T-cell (primary cell): ENCODE results near the gene LRRC34. TPM values are rescaled to one million over a fixed set of nuclear protein-coding genes. Genes with fewer than 3 reads are reported as not detected.

ENCODE experiments used
- ATAC-seq, 4 experiments: fragments of 200-7000 bp in 3 of 4; fragments of 150-1000 bp in 1 of 4; cut with Tn5 transposase; replicated peaks in 1 of 4; 1 replicate in 3 of 4; 2 replicates in 1 of 4; pipeline ENCODE4 v1.10.0; 2021; ENCODE audit warnings: moderate library complexity in 3 of 4, mild to moderate bottlenecking in 2 of 4, moderate number of reproducible peaks in 1 of 4
- CTCF ChIA-PET, 2 donors: fragments of 300-600 bp; sonication (Branson Sonifier 250); formaldehyde crosslinking; loops; one replicate each; lab custom pipeline; 2022; ENCODE audit warnings: antibody characterized with exemption in 2 of 2; lab: Charles Lee
- POLR2A ChIA-PET, 2 donors: fragments of 300-600 bp; sonication (Branson Sonifier 250); formaldehyde crosslinking; loops; one replicate each; lab custom pipeline; 2022; ENCODE audit warnings: antibody characterized with exemption in 2 of 2; lab: Charles Lee
- DNase-seq, 35 experiments: peaks; one replicate each; pipeline versions ENCODE4 v3.0.0 to v3.0.0-alpha.2; 2013 to 2023
- H3K27ac ChIP-seq: one replicate; pipeline ENCODE4 v1.5.1; 2013; ENCODE audit warnings: low read length
- H3K27me3 ChIP-seq, 2 experiments: replicated peaks in 1 of 2; 1 replicate in 1 of 2; 2 replicates in 1 of 2; pipeline versions ENCODE4 v1.6.1 to v1.7.0; 2013; ENCODE audit warnings: low read length in 1 of 2, mixed read lengths in 1 of 2; ENCODE audit not compliant: control insufficient read depth in 2 of 2, insufficient read depth in 2 of 2; ENCODE audit errors: extremely low read depth in 1 of 2
- H3K36me3 ChIP-seq, 2 donors: 1 replicate in 1 of 2; 2 replicates in 1 of 2; pipeline versions ENCODE4 v1.6.1 to v1.7.0; 2013; ENCODE audit warnings: low read length in 1 of 2; ENCODE audit not compliant: control insufficient read depth in 2 of 2, insufficient read depth in 1 of 2; ENCODE audit errors: extremely low read depth in 1 of 2
- H3K4me1 ChIP-seq, 2 experiments: 1 replicate in 1 of 2; 2 replicates in 1 of 2; pipeline versions ENCODE4 v1.6.1 to v1.7.0; 2013; ENCODE audit warnings: low read length in 2 of 2, mixed read lengths in 1 of 2; ENCODE audit not compliant: insufficient read depth in 2 of 2, control insufficient read depth in 1 of 2; ENCODE audit errors: extremely low read depth in 1 of 2
- H3K4me3 ChIP-seq, 2 donors: 1 replicate in 1 of 2; 2 replicates in 1 of 2; pipeline versions ENCODE4 v1.5.1 to v1.7.0; 2013; ENCODE audit warnings: mild to moderate bottlenecking in 2 of 2, low read length in 1 of 2, moderate library complexity in 1 of 2; ENCODE audit not compliant: control insufficient read depth in 1 of 2; ENCODE audit errors: extremely low read depth in 1 of 2
- H3K9me3 ChIP-seq: 2 replicates; pipeline ENCODE4 v1.7.0; 2013
- H3K27ac Mint-ChIP-seq, 2 donors: one replicate each; pipeline ENCODE4 v1.8.0; 2020 to 2021; ENCODE audit warnings: mild to moderate bottlenecking in 2 of 2, mixed read lengths in 2 of 2
- H3K27me3 Mint-ChIP-seq, 2 donors: one replicate each; pipeline ENCODE4 v1.8.0; 2021 to 2022; ENCODE audit warnings: mixed read lengths in 2 of 2
- H3K36me3 Mint-ChIP-seq: one replicate; pipeline ENCODE4 v1.8.0; 2021; ENCODE audit warnings: mixed read lengths
- H3K4me1 Mint-ChIP-seq, 3 donors: one replicate each; pipeline ENCODE4 v1.8.0; 2020 to 2022; ENCODE audit warnings: mixed read lengths in 3 of 3, mild to moderate bottlenecking in 1 of 3
- H3K4me3 Mint-ChIP-seq, 3 donors: one replicate each; pipeline ENCODE4 v1.8.0; 2020 to 2022; ENCODE audit warnings: mild to moderate bottlenecking in 3 of 3, mixed read lengths in 3 of 3, moderate library complexity in 3 of 3
- H3K9me3 Mint-ChIP-seq, 3 donors: one replicate each; pipeline ENCODE4 v1.8.0; 2020 to 2022; ENCODE audit warnings: mixed read lengths in 3 of 3
- WGBS: methylation state at CpG from one replicate; pipeline ENCODE4 v1.1.5; 2013; ENCODE audit warnings: missing lambda C conversion rate; ENCODE audit not compliant: insufficient coverage; 5-methylcytosine and 5-hydroxymethylcytosine counted together
- total RNA-seq, 35 experiments: library from RNA in 6 of 35; stranded (reverse) in 6 of 35; fragments of 120-200 nt in 1 of 35; gene quantifications; one replicate each; pipeline versions ENCODE4 v1.2.1 to v1.2.4 and lab custom pipeline; 2013 to 2026

LRRC34 gene
- total RNA-seq, 5 donors from 2014 or later (not counting 1 experiment from before 2014, with no cell fraction given), result 0.28 to 1.6 (median 0.92) TPM

- DNase-seq (no peak), ATAC-seq (no peak)
- no peaks in the 10 kb centered on the region for H3K36me3 Mint-ChIP-seq
- peaks cover 2 to 8% of the 10 kb centered on the region in 2 donors for H3K27me3 Mint-ChIP-seq
- Histone ChIP-seq H3K4me3 (no peak overlapping the region), H3K27ac (no peak overlapping the region), H3K9me3 (no peaks in the 10 kb centered on the region), H3K36me3 (no peaks in the 10 kb centered on the region), H3K4me1 (no peaks in the 10 kb centered on the region), H3K27me3 (peaks cover 0 to 1% of the 10 kb centered on the region in 2 experiments)
- ChIA-PET CTCF (no interaction called here), POLR2A (no interaction called here)
- H3K9me3 Mint-ChIP-seq, result no peaks in the 10 kb centered on the region
- no peak overlapping the region for H3K4me3 Mint-ChIP-seq
- no CpG with 5 or more reads among the region's 3 CpGs for WGBS
- peaks cover 0 to 2% (median 2%) of the 10 kb centered on the region in 3 donors for H3K4me1 Mint-ChIP-seq
- H3K27ac Mint-ChIP-seq, result no peak overlapping the region
These were observed 36.0 kb upstream of the LRRC34 start for GRCh38 chr3:169848741-169849140.

GRCh38 chr3:169847896-169848295 is 35.2 kb upstream of the LRRC34 start:
- Histone ChIP-seq H3K4me3 (no peak overlapping the region), H3K36me3 (no peaks in the 10 kb centered on the region), H3K9me3 (no peaks in the 10 kb centered on the region), H3K27ac (no peak overlapping the region), H3K27me3 (no peaks in the 10 kb centered on the region), H3K4me1 (no peaks in the 10 kb centered on the region)
- ChIA-PET CTCF (no interaction called here), POLR2A (no interaction called here)
- Mint-ChIP-seq H3K4me3 (no peak overlapping the region), H3K27me3 (peaks cover 1 to 8% of the 10 kb centered on the region in 2 donors), H3K27ac (no peak overlapping the region), H3K36me3 (no peaks in the 10 kb centered on the region), H3K4me1 (peaks cover 0 to 2% (median 2%) of the 10 kb centered on the region in 3 donors), H3K9me3 (no peaks in the 10 kb centered on the region)
- DNase-seq, result no peak
- ATAC-seq, result no peak
- 37% methylated on average over 2 of the region's 4 CpGs for WGBS

GRCh38 chr3:169846458-169847193 is 33.9 kb upstream of the LRRC34 start:
- POLR2A ChIA-PET, result no interaction called here
- Histone ChIP-seq H3K36me3 (no peaks in the 10 kb centered on the region), H3K27ac (no peak overlapping the region), H3K4me3 (no peak overlapping the region), H3K9me3 (no peaks in the 10 kb centered on the region), H3K27me3 (no peaks in the 10 kb centered on the region), H3K4me1 (no peaks in the 10 kb centered on the region)
- CTCF ChIA-PET, result no interaction called here
- Mint-ChIP-seq H3K9me3 (no peaks in the 10 kb centered on the region), H3K27me3 (peaks cover 0 to 8% of the 10 kb centered on the region in 2 donors), H3K4me1 (peaks cover 0 to 2% (median 2%) of the 10 kb centered on the region in 3 donors), H3K36me3 (no peaks in the 10 kb centered on the region), H3K27ac (no peak overlapping the region), H3K4me3 (no peak overlapping the region)
- WGBS, result 89% methylated on average over 5 of the region's 11 CpGs
- DNase-seq, result no peak
- ATAC-seq, result no peak

- DNase-seq, result no peak
- no peaks in the 10 kb centered on the region for H3K36me3 ChIP-seq
- no peak overlapping the region for H3K4me3 ChIP-seq
- Mint-ChIP-seq H3K9me3 (no peaks in the 10 kb centered on the region), H3K27ac (no peak overlapping the region), H3K27me3 (peaks cover 10 to 19% of the 10 kb centered on the region in 2 donors), H3K4me1 (peaks cover 0 to 4% (median 2%) of the 10 kb centered on the region in 3 donors), H3K36me3 (no peaks in the 10 kb centered on the region), H3K4me3 (no peak overlapping the region)
- no peak overlapping the region for H3K27ac ChIP-seq
- ChIA-PET CTCF (no interaction called here), POLR2A (no interaction called here)
- 56% methylated on average over 2 of the region's 3 CpGs for whole genome bisulfite sequencing
- H3K27me3 ChIP-seq, result no peaks in the 10 kb centered on the region
- no peaks in the 10 kb centered on the region for H3K9me3 ChIP-seq
- ATAC-seq, result no peak
- H3K4me1 ChIP-seq, result no peaks in the 10 kb centered on the region
These were observed 30.3 kb upstream of the LRRC34 start for GRCh38 chr3:169842960-169843359.

GRCh38 chr3:169841171-169841570 is 28.5 kb upstream of the LRRC34 start:
- Histone ChIP-seq H3K27me3 (peaks cover 0 to 3% of the 10 kb centered on the region in 2 experiments), H3K9me3 (no peaks in the 10 kb centered on the region), H3K4me1 (no peaks in the 10 kb centered on the region), H3K27ac (no peak overlapping the region), H3K4me3 (no peak overlapping the region), H3K36me3 (no peaks in the 10 kb centered on the region)
- 89% methylated on average over 2 of the region's 4 CpGs for WGBS
- ChIA-PET CTCF (no interaction called here), POLR2A (no interaction called here)
- no peaks in the 10 kb centered on the region for H3K36me3 Mint-ChIP-seq
- no peak overlapping the region for H3K27ac Mint-ChIP-seq
- H3K4me1 Mint-ChIP-seq, result peaks cover 0 to 2% (median 0%) of the 10 kb centered on the region in 3 donors
- no peak overlapping the region for H3K4me3 Mint-ChIP-seq
- ATAC-seq (no peak), DNase-seq (no peak)
- peaks cover 13 to 17% of the 10 kb centered on the region in 2 donors for H3K27me3 Mint-ChIP-seq
- no peaks in the 10 kb centered on the region for H3K9me3 Mint-ChIP-seq

GRCh38 chr3:169838511-169839030 is 25.9 kb upstream of the LRRC34 start:
- H3K36me3 Mint-ChIP-seq, result no peaks in the 10 kb centered on the region
- no peak overlapping the region for H3K27ac Mint-ChIP-seq
- Histone ChIP-seq H3K4me3 (no peak overlapping the region), H3K36me3 (no peaks in the 10 kb centered on the region), H3K27ac (no peak overlapping the region), H3K27me3 (peaks cover 0 to 3% of the 10 kb centered on the region in 2 experiments), H3K9me3 (no peaks in the 10 kb centered on the region), H3K4me1 (no peaks in the 10 kb centered on the region)
- WGBS, result no CpG with 5 or more reads among the region's 1 CpG
- no peak for DNase-seq
- no peak overlapping the region for H3K4me3 Mint-ChIP-seq
- ChIA-PET CTCF (no interaction called here), POLR2A (no interaction called here)
- H3K4me1 Mint-ChIP-seq, result peaks cover 0 to 2% (median 0%) of the 10 kb centered on the region in 3 donors
- peaks cover 13 to 16% of the 10 kb centered on the region in 2 donors for H3K27me3 Mint-ChIP-seq
- no peaks in the 10 kb centered on the region for H3K9me3 Mint-ChIP-seq
- ATAC-seq, result no peak
